Sigmoid colon (tissue), 7 donors: ENCODE measurements around the gene UGT1A5. TPM values are rescaled to one million over a fixed set of nuclear protein-coding genes. Genes with fewer than 3 reads are reported as not detected.
A peak's percentile ranks its signal among the peaks of the same experiment; 100 is the strongest.

ENCODE experiments used
- DNase-seq: peaks from one replicate; pipeline ENCODE4 v3.0.0-alpha.2; 2019
- H3K27ac ChIP-seq, 4 donors: fragments of 200-600 bp; sonication (generic); one replicate each; pipeline ENCODE4 v1.5.1; 2016 to 2019; ENCODE audit warnings: mild to moderate bottlenecking in 1 of 4
- H3K27me3 ChIP-seq, 3 donors: fragments of 200-600 bp; sonication (generic); one replicate each; pipeline ENCODE4 v1.5.1; 2019; ENCODE audit warnings: mild to moderate bottlenecking in 1 of 3
- H3K36me3 ChIP-seq, 4 donors: fragments of 200-600 bp; sonication (generic); one replicate each; pipeline ENCODE4 v1.5.1; 2016 to 2019
- H3K4me1 ChIP-seq, 4 donors: fragments of 200-600 bp; sonication (generic); one replicate each; pipeline ENCODE4 v1.5.1; 2017 to 2019
- H3K4me3 ChIP-seq, 4 donors: fragments of 200-600 bp; sonication (generic); one replicate each; pipeline ENCODE4 v1.5.1; 2017 to 2019; ENCODE audit warnings: mild to moderate bottlenecking in 2 of 4, moderate library complexity in 1 of 4
- H3K9me3 ChIP-seq, 4 donors: fragments of 200-600 bp in 3 of 4; sonication (generic) in 3 of 4; one replicate each; pipeline versions ENCODE4 v1.5.1 to v1.6.1; 2013 to 2019
- CTCF ChIP-seq, 4 experiments: fragments of 450-650 bp in 3 of 4; fragments of 200-600 bp in 1 of 4; IDR thresholded peaks; one replicate each; pipeline ENCODE4 v1.5.1; 2016 to 2019; ENCODE audit warnings: antibody characterized with exemption in 4 of 4, mild to moderate bottlenecking in 3 of 4, moderate library complexity in 2 of 4
- EP300 ChIP-seq, 4 donors: sonication (generic); formaldehyde crosslinking; IDR thresholded peaks; one replicate each; pipeline ENCODE4 v1.6.1; 2017; ENCODE audit warnings: antibody characterized with exemption in 4 of 4
- POLR2A ChIP-seq, 2 donors: fragments of 450-650 bp; IDR thresholded peaks; one replicate each; pipeline ENCODE4 v1.6.1; 2016; ENCODE audit warnings: antibody characterized with exemption in 2 of 2, mild to moderate bottlenecking in 2 of 2, moderate library complexity in 2 of 2
- POLR2AphosphoS5 ChIP-seq, 4 donors: sonication (generic); formaldehyde crosslinking; IDR thresholded peaks; one replicate each; pipeline ENCODE4 v1.6.1; 2017; ENCODE audit warnings: antibody characterized with exemption in 4 of 4
- WGBS, 2 donors: extraction: QIAGEN DNeasy Blood & Tissue Kit; methylation state at CpG; one replicate each; pipeline ENCODE4 v1.1.7; 2013; 5-methylcytosine and 5-hydroxymethylcytosine counted together
- intact Hi-C: fragments of 100-400 bp; cut with DNase I; formaldehyde crosslinking; loops from one replicate; pipeline ENCODE4 v1.15.1; 2023
- polyA plus RNA-seq, 3 donors: library from polyadenylated mRNA; stranded (reverse); fragments of 200-250 nt; gene quantifications; one replicate each; pipeline ENCODE4 v1.2.3, GENCODE V29; 2013
- total RNA-seq, 4 donors: library from RNA; depleted of rRNA; stranded (reverse); fragments of >200 nt; gene quantifications; one replicate each; pipeline ENCODE4 v1.1.0, GENCODE V29; 2016
- donor health status: healthy with polysubstance abuse.
- donor health status: Bipolar disorder and iron deficiency.
- donor health status: healthy.

UGT1A5 gene
- total and polyA plus RNA-seq, 7 donors, result 0.22 TPM; not detected in 6

DNA sequence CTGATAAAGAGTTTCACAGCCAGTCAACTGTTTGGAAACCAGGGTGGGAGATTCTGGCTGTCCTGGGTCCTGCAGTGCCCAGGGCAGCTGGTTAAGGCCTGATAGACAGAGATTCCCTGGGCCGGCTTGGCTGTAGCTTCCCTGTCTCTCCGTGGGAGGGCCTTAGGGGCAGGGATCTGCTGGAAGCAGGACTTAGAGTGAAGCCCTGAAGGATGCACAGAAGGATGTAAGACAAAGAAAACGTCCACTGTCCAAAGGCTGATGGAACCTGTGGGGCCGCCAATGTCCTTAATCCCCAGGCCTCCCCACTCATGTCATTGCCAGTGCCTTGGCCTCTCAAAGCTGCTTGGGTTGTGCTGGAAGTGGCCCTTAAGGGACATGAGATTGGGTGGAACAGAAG is 98.4 kb downstream of the UGT1A5 start:
- H3K4me1 ChIP-seq, result no peaks in the 10 kb centered on the region
- peak; percentile 33 for DNase-seq
- H3K4me3 ChIP-seq, result no peak overlapping the region
- intact Hi-C loops, result no loop called here
- H3K27ac ChIP-seq, result no peak overlapping the region
- peaks cover 0 to 1% (median 0%) of the 10 kb centered on the region in 4 donors for H3K9me3 ChIP-seq
- 79 to 91% methylated on average over 4 of the region's 4 CpGs for WGBS, 2 donors
- TF ChIP-seq POLR2A (IDR thresholded peaks at IDR 0.05) (no peak), CTCF (IDR thresholded peaks at IDR 0.05) (no peak), POLR2AphosphoS5 (IDR thresholded peaks at IDR 0.05) (no peak), EP300 (IDR thresholded peaks at IDR 0.05) (no peak)
- no peaks in the 10 kb centered on the region for H3K36me3 ChIP-seq
- peaks cover 0 to 5% (median 0%) of the 10 kb centered on the region in 3 donors for H3K27me3 ChIP-seq

GRCh38 chr2:233811732-233812131 is 99.0 kb downstream of the UGT1A5 start:
- no peak overlapping the region for H3K4me3 ChIP-seq
- no peak overlapping the region for H3K27ac ChIP-seq
- peaks cover 0 to 1% (median 0%) of the 10 kb centered on the region in 4 donors for H3K9me3 ChIP-seq
- peak; percentile 37 for DNase-seq
- 90 to 93% methylated on average over 8 of the region's 8 CpGs for whole genome bisulfite sequencing, 2 donors
- H3K27me3 ChIP-seq, result peaks cover 0 to 5% (median 0%) of the 10 kb centered on the region in 3 donors
- H3K36me3 ChIP-seq, result no peaks in the 10 kb centered on the region
- TF ChIP-seq CTCF (IDR thresholded peaks at IDR 0.05) (no peak), EP300 (IDR thresholded peaks at IDR 0.05) (no peak), POLR2AphosphoS5 (IDR thresholded peaks at IDR 0.05) (no peak), POLR2A (IDR thresholded peaks at IDR 0.05) (no peak)
- H3K4me1 ChIP-seq, result no peaks in the 10 kb centered on the region
- intact Hi-C loops, result no loop called here

GRCh38 chr2:233813236-233814055 is 100.7 kb downstream of the UGT1A5 start:
- intact Hi-C loops, result no loop called here
- no peaks in the 10 kb centered on the region for H3K36me3 ChIP-seq
- no peaks in the 10 kb centered on the region for H3K4me1 ChIP-seq
- no peak for TF ChIP-seq CTCF (IDR thresholded peaks at IDR 0.05)
- no peak for TF ChIP-seq POLR2AphosphoS5 (IDR thresholded peaks at IDR 0.05)
- TF ChIP-seq EP300 (IDR thresholded peaks at IDR 0.05), result no peak
- TF ChIP-seq POLR2A (IDR thresholded peaks at IDR 0.05), result no peak
- H3K9me3 ChIP-seq, result peaks cover 0 to 1% (median 0%) of the 10 kb centered on the region in 4 donors
- DNase-seq, result peak; percentile 44
- no peak overlapping the region for H3K4me3 ChIP-seq
- no peak overlapping the region for H3K27ac ChIP-seq
- H3K27me3 ChIP-seq, result peaks cover 0 to 5% (median 0%) of the 10 kb centered on the region in 3 donors
- WGBS, 2 donors, result 83 to 93% methylated on average over 3 of the region's 3 CpGs

DNA sequence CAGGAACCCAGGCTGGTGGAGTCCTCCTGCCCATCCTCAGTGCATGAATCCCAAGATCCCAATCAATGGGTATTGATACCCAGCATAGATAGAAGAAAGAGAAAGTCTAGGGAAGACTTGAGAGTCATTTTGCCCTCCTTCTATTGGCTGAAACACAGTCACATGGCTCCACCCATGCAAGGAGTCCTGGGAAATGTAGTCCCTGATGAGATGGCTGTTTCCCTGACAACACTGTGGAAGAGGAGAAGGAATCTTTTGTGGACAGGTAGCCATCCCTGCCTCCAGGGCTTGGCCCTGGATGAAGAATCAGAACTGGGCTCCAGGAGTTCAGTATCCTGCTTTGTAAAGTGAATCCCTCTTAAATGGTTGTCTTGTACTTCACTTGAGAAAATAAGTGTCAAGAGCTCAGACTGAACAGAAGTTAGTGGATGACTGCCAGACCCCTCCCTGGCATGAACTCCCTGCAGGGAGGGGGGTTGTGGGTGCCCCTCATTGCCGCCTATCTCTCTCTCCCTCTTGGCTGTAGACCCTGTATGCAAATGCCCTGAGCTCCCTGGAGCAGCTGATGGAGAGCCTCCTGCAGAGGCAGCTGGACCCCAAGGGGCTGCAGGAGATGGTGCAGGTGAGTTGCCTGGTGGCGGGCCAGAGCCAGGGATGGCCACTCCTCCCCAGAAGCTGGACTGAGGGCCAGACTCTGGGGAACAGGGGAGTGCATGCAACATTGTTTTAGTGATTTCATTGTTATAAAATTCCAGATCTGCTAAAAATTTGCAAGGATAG is 101.5 kb downstream of the UGT1A5 start:
- DNase-seq, result peak; percentile 29
- Histone ChIP-seq H3K9me3 (peaks cover 0 to 1% (median 0%) of the 10 kb centered on the region in 4 donors), H3K27ac (no peak overlapping the region), H3K27me3 (no peaks in the 10 kb centered on the region), H3K4me3 (no peak overlapping the region), H3K36me3 (no peaks in the 10 kb centered on the region), H3K4me1 (no peaks in the 10 kb centered on the region)
- intact Hi-C loops, result no loop called here
- 83 to 89% methylated on average over 2 of the region's 2 CpGs for whole genome bisulfite sequencing, 2 donors
- TF ChIP-seq POLR2AphosphoS5 (IDR thresholded peaks at IDR 0.05) (no peak), POLR2A (IDR thresholded peaks at IDR 0.05) (no peak), CTCF (IDR thresholded peaks at IDR 0.05) (no peak), EP300 (IDR thresholded peaks at IDR 0.05) (no peak)
